IPS-18a (cell line): ENCODE results near the gene U2SURP.

ENCODE experiments used
- H3K27ac ChIP-seq: one replicate; pipeline ENCODE4 v1.5.1; 2013; ENCODE audit warnings: low read length
- H3K27me3 ChIP-seq: one replicate; pipeline ENCODE4 v1.6.1; 2013; ENCODE audit warnings: mild to moderate bottlenecking, low read length; ENCODE audit not compliant: control insufficient read depth, insufficient read depth
- H3K36me3 ChIP-seq: one replicate; pipeline ENCODE4 v1.6.1; 2013; ENCODE audit warnings: low read depth, low read length; ENCODE audit not compliant: control insufficient read depth
- H3K4me1 ChIP-seq: one replicate; pipeline ENCODE4 v1.6.1; 2013; ENCODE audit warnings: low read depth, low read length; ENCODE audit not compliant: control insufficient read depth
- H3K4me3 ChIP-seq: one replicate; pipeline ENCODE4 v1.5.1; 2013; ENCODE audit warnings: low read length
- H3K9ac ChIP-seq: one replicate; pipeline ENCODE4 v1.6.1; 2013; ENCODE audit warnings: mild to moderate bottlenecking, low read length, moderate library complexity
- H3K9me3 ChIP-seq: one replicate; pipeline ENCODE4 v1.6.1; 2013; ENCODE audit warnings: low read depth, low read length; ENCODE audit not compliant: control insufficient read depth

Gene U2SURP

DNA sequence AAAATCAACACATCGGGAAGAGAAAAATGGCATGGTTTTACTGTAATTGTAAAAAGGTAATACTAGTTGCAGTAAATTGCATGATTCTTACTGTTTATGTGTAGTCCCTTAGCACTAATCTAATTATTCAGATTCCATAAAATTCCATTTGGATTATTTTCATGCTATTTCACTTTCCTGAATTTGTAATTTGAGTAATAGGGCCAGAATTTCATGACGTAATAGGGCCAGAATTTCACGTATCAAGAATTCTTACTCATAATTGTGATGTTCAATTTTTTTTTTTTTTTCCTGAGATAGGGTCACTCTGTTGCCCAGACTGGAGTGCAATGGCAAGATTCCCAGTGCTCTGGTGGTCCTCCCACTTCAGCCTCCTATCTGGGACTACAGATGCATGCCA, 2.9 kb upstream of the U2SURP start:
- Histone ChIP-seq H3K27ac (no peak overlapping the region), H3K9ac (no peak overlapping the region), H3K9me3 (no peaks in the 10 kb centered on the region), H3K36me3 (no peaks in the 10 kb centered on the region), H3K4me3 (no peak overlapping the region), H3K27me3 (no peaks in the 10 kb centered on the region), H3K4me1 (peaks cover 10% of the 10 kb centered on the region)

DNA sequence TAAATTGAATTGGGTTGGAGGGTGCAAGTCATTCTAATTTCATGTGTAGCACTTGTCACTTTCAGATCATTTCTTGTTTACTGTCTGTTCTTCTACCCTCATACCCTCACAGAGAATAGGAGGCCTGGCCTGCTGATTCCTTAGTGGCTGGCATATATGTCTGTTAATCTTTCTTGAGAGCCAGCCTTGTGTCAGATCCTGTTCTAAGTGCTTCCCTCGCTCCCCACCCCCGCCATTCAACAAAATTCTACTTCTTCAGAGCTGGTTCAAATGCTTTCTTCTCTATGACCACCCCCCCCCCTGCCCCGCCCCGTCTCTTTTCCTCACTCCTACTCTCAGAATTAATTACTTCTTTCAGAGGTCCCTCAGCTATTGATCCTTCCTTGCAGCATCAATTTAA, 1.5 kb upstream of the U2SURP start:
- no peaks in the 10 kb centered on the region for H3K36me3 ChIP-seq
- peak overlapping the region; percentile 85 for H3K4me3 ChIP-seq
- no peak overlapping the region for H3K27ac ChIP-seq
- no peaks in the 10 kb centered on the region for H3K9me3 ChIP-seq
- H3K9ac ChIP-seq, result no peak overlapping the region
- no peaks in the 10 kb centered on the region for H3K27me3 ChIP-seq
- peaks cover 10% of the 10 kb centered on the region for H3K4me1 ChIP-seq

DNA sequence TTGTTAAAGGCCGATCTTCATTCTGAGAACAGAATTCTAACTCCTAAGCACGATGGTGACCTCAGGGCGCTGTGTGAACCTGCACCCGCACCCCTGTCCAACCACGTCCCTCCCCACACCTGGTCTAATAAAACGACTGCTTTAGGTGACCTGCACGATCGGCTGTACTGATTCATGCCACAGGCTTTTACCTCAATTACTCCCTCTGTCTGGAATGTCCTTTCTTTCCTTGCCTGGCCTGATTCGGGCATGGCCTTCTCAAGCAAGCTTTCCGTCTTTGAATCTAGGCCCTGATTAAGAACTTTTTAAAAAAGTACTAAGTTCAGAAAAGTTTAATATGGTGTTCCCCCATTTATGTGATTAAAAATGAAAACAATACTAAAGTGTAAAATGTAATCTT, 842 bp upstream of the U2SURP start:
- H3K4me1 ChIP-seq, result peaks cover 10% of the 10 kb centered on the region
- peak overlapping the region; percentile 85 for H3K4me3 ChIP-seq
- no peaks in the 10 kb centered on the region for H3K9me3 ChIP-seq
- peak overlapping the region; percentile 97 for H3K9ac ChIP-seq
- H3K36me3 ChIP-seq, result no peaks in the 10 kb centered on the region
- peak overlapping the region; percentile 88 for H3K27ac ChIP-seq
- no peaks in the 10 kb centered on the region for H3K27me3 ChIP-seq

DNA sequence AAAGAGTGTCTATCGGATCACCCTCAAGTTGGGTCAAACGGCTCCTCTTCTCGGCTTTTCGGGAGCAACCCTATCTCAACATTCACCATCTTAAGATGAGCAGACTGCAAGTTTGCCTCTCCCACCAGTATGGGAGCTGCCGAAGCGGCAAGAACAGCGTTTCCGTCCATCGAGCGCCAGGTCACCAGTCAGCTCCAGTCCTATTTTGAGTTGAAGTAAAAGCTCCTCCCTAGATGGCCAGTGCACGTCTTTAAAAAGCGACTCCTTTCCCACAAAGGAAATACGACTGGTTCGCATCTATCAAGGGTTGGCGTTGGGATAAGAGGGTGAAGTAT, 369 bp upstream of the U2SURP start:
- H3K27ac ChIP-seq, result peak overlapping the region; percentile 88
- H3K36me3 ChIP-seq, result no peaks in the 10 kb centered on the region
- H3K4me3 ChIP-seq, result peak overlapping the region; percentile 85
- H3K27me3 ChIP-seq, result no peaks in the 10 kb centered on the region
- H3K9ac ChIP-seq, result peak overlapping the region; percentile 97
- H3K4me1 ChIP-seq, result peaks cover 10% of the 10 kb centered on the region
- H3K9me3 ChIP-seq, result no peaks in the 10 kb centered on the region

DNA sequence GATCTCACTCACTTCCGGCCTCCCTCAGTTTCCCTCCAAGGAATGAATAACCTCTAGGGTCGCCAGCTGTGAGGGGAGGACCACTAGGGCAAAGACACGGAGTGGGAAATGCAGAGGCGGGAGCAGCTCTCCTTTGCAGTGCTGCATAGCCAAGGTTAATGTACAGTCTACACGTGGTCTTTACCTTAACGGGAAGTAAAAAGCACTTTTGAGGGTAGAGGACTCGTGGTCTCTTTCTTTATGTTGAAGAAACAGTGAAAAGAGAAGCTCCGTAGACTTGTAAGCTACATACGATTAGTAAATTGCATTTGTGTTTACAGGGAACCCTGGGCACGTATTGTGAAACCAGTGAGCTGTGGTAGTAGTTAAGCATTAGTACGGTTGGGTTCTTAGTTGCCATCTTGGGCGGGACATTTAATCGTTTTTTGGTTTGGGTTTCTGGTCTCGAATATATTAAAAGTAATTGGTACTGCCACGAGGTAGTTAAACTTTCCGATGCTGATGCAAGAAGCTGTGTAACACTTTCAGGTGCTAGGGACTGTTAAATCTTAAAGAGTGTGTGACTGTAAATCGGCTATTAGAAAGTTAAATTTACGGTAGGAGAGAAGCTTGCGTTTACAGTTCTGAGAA, 828 bp downstream of the U2SURP start:
- Histone ChIP-seq H3K36me3 (no peaks in the 10 kb centered on the region), H3K9ac (peak overlapping the region; percentile 97), H3K4me3 (peak overlapping the region; percentile 85), H3K4me1 (peaks cover 10% of the 10 kb centered on the region), H3K27me3 (no peaks in the 10 kb centered on the region), H3K27ac (peak overlapping the region; percentile 91), H3K9me3 (no peaks in the 10 kb centered on the region)

DNA sequence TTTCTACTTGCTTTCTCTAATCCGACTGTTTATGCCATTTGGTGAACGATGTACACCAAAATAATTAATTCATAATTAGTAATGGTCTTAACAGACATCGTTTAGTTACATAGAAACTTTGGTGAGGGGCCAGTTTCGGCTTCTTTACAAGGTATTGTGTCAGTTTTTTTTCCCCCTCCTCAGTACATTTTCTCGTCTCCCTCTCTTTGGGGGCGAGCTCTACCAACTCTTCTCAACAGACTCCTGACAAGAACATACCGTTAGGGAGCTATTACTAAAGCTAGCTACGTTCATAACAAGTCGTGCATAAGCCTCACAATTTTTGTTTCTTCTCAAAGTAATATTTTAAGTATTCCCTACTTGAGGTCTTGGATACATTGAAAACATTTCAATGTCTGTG, 1.4 kb downstream of the U2SURP start:
- peak overlapping the region; percentile 97 for H3K9ac ChIP-seq
- H3K36me3 ChIP-seq, result no peaks in the 10 kb centered on the region
- H3K9me3 ChIP-seq, result no peaks in the 10 kb centered on the region
- H3K4me3 ChIP-seq, result peak overlapping the region; percentile 85
- H3K27ac ChIP-seq, result peak overlapping the region; percentile 91
- no peaks in the 10 kb centered on the region for H3K27me3 ChIP-seq
- H3K4me1 ChIP-seq, result peaks cover 10% of the 10 kb centered on the region

DNA sequence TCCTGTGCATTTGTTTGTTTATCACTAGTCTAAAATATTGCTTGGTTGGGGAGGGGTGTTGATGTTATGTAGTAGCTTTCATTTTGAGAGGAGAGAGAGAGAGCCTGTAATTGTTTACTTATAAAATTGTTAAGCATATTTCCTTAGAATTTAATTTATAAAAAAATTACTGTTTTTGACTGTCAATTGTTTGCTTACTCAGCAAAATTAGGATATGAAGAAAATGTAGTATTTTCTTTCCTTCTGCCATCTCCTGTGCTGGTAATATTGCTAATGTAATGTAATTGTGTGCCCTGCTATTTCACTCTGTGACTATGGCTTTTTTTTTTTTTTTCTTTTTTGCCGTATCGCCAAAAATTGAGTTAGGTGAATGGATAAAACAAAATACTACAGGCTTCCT, 3.5 kb downstream of the U2SURP start:
- H3K4me1 ChIP-seq, result peaks cover 10% of the 10 kb centered on the region
- H3K9me3 ChIP-seq, result no peaks in the 10 kb centered on the region
- H3K9ac ChIP-seq, result no peak overlapping the region
- H3K27me3 ChIP-seq, result no peaks in the 10 kb centered on the region
- no peak overlapping the region for H3K27ac ChIP-seq
- H3K4me3 ChIP-seq, result no peak overlapping the region
- H3K36me3 ChIP-seq, result no peaks in the 10 kb centered on the region

DNA sequence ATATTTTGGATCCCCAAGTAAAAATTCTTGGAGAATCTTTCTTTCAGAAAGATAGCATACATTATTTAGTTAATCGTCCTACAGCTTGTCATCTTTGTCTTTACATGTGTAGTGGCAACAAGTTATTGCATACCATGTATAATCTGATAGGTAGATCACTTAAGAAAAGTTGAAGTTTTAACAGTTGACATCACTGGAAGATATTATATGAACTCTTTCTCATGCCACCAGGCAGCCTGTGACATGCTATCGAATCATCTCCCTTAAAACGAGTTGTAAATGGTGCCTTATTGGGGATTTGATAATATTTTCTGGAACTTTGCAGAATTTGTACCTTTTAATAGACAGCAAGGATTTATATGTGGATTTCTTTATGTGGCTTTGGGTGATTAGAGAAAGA, 8.7 kb downstream of the U2SURP start:
- no peak overlapping the region for H3K4me3 ChIP-seq
- H3K36me3 ChIP-seq, result peaks cover 26% of the 10 kb centered on the region
- no peak overlapping the region for H3K27ac ChIP-seq
- H3K4me1 ChIP-seq, result no peaks in the 10 kb centered on the region
- no peaks in the 10 kb centered on the region for H3K9me3 ChIP-seq
- H3K27me3 ChIP-seq, result no peaks in the 10 kb centered on the region
- H3K9ac ChIP-seq, result no peak overlapping the region

DNA sequence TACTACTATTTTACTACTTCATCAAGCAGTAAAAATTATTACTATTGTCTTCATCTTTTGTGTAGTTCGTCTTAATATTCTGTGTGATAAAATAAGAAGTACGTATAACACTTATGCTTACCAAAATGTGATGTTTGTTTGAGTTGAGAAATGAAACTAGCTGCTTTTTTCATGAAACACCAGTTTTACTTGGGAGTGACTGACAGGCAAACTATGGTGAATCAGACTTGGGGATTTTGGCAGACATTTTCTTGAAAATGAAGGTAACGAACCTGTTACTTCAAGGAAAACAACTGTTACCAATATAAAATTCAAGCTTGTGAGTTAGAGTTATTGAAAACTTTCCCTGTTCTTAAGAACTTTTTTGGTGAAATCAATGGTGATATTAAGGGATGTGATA, 10.3 kb downstream of the U2SURP start:
- H3K36me3 ChIP-seq, result peaks cover 41% of the 10 kb centered on the region
- H3K4me3 ChIP-seq, result no peak overlapping the region
- H3K4me1 ChIP-seq, result no peaks in the 10 kb centered on the region
- no peaks in the 10 kb centered on the region for H3K9me3 ChIP-seq
- no peaks in the 10 kb centered on the region for H3K27me3 ChIP-seq
- no peak overlapping the region for H3K27ac ChIP-seq
- H3K9ac ChIP-seq, result no peak overlapping the region

DNA sequence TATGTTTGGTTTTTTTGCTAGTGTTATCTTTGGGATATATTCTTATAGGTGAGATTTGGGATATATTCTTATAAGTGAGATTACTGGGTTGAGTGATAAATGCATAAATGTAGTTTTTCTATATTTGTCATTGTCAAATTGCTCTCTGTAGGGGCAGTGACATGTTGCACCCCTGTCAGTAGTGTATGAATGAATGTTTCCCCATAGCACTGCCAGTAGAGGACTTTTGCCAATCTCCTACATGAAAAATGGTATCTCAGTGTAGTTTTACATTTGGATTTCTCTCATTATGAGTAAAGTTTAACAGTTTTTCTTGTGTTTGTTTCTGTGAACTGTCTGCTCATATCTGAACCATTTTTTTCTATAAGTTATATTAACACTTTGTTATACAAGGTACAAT, 13.6 kb downstream of the U2SURP start:
- Histone ChIP-seq H3K9ac (no peak overlapping the region), H3K27ac (no peak overlapping the region), H3K36me3 (peaks cover 73% of the 10 kb centered on the region), H3K9me3 (no peaks in the 10 kb centered on the region), H3K4me3 (no peak overlapping the region), H3K4me1 (no peaks in the 10 kb centered on the region), H3K27me3 (no peaks in the 10 kb centered on the region)

DNA sequence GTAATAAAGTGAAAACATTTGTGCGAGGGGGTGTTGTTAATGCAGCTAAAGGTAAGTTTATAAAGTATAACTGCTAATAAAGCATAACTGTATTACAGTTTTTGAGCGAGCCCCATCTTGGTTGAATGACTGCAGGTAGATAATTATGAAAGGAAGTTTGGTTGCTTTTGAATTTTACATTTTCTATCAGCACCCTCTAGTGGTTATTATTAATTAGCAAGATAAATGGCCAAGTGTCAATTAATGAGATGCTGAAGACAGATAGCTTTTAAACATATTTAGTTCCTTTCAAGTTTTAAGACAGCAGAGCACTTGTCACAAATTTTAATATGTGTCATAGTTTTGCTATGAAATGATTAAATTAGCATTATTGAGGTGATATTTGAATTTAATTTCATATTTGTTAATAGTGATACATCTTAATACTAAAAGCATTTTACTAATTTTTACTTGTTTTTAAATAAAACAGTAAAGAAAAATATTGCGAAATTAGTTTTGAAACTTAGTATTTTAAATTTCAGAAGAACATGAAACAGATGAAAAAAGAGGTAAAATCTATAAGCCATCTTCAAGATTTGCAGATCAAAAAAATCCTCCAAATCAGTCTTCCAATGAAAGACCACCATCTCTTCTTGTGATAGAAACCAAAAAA, 15.1 kb downstream of the U2SURP start:
- H3K27ac ChIP-seq, result no peak overlapping the region
- H3K9me3 ChIP-seq, result no peaks in the 10 kb centered on the region
- no peaks in the 10 kb centered on the region for H3K4me1 ChIP-seq
- peaks cover 87% of the 10 kb centered on the region for H3K36me3 ChIP-seq
- no peaks in the 10 kb centered on the region for H3K27me3 ChIP-seq
- no peak overlapping the region for H3K9ac ChIP-seq
- H3K4me3 ChIP-seq, result no peak overlapping the region

DNA sequence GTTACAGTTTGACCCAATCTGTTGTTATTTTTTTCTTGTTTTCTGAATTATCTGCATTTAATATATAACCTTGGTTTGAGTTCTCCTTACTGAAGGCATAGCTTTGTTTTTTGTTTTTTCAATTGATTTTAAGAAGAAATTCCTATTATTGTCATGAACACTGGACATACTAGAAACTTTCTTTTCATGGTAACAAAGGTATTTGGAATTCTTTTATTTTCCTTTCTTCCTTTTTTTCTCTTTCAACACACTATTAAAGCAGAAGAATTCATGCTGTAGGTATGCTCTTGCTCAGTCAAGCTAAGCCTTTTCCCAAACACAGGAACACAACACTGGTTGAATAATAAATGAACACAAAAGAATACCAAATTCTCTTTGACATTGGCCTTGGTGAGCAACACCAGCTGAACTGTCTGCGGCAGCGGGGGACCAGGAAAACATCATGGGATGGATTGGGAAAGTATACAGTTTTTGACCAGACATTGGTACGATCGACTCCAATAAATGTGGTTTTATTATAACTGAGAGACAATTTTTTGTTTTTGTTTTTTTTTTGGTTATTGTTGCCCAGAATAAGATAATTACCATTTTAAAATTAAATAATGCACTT, 23.1 kb downstream of the U2SURP start:
- no peak overlapping the region for H3K4me3 ChIP-seq
- no peak overlapping the region for H3K27ac ChIP-seq
- H3K9ac ChIP-seq, result no peak overlapping the region
- no peaks in the 10 kb centered on the region for H3K27me3 ChIP-seq
- H3K4me1 ChIP-seq, result peaks cover 3% of the 10 kb centered on the region
- peaks cover 92% of the 10 kb centered on the region for H3K36me3 ChIP-seq
- no peaks in the 10 kb centered on the region for H3K9me3 ChIP-seq
